Measurements from ENCODE around the gene PTPRG. TPM values are rescaled to one million over a fixed set of nuclear protein-coding genes. Genes with fewer than 3 reads are reported as not detected.

Gene PTPRG
- total RNA-seq, 1 donor from 2014 or later: 11.1 TPM

- Histone ChIP-seq H3K27me3 (ENCODE audit: control insufficient read depth, insufficient read depth, low read length) (no peaks in the 10 kb centered on the region), H3K36me3 (ENCODE audit: control insufficient read depth, insufficient read depth, low read length) (no peaks in the 10 kb centered on the region), H3K4me3 (ENCODE audit: low read depth, low read length) (no peak overlapping the region)
- TF ChIP-seq, protein P1, sequence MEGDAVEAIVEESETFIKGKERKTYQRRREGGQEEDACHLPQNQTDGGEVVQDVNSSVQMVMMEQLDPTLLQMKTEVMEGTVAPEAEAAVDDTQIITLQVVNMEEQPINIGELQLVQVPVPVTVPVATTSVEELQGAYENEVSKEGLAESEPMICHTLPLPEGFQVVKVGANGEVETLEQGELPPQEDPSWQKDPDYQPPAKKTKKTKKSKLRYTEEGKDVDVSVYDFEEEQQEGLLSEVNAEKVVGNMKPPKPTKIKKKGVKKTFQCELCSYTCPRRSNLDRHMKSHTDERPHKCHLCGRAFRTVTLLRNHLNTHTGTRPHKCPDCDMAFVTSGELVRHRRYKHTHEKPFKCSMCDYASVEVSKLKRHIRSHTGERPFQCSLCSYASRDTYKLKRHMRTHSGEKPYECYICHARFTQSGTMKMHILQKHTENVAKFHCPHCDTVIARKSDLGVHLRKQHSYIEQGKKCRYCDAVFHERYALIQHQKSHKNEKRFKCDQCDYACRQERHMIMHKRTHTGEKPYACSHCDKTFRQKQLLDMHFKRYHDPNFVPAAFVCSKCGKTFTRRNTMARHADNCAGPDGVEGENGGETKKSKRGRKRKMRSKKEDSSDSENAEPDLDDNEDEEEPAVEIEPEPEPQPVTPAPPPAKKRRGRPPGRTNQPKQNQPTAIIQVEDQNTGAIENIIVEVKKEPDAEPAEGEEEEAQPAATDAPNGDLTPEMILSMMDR (IDR thresholded peaks at IDR 0.05; ENCODE audit: insufficient read depth, low read length, severe bottlenecking): no peak
- no peak for FAIRE-seq
- peak; percentile 50 for DNase-seq (ENCODE audit: low read depth)
Measured at GRCh38 chr3:62109534-62109933, 548.2 kb downstream of the PTPRG start.

DNA sequence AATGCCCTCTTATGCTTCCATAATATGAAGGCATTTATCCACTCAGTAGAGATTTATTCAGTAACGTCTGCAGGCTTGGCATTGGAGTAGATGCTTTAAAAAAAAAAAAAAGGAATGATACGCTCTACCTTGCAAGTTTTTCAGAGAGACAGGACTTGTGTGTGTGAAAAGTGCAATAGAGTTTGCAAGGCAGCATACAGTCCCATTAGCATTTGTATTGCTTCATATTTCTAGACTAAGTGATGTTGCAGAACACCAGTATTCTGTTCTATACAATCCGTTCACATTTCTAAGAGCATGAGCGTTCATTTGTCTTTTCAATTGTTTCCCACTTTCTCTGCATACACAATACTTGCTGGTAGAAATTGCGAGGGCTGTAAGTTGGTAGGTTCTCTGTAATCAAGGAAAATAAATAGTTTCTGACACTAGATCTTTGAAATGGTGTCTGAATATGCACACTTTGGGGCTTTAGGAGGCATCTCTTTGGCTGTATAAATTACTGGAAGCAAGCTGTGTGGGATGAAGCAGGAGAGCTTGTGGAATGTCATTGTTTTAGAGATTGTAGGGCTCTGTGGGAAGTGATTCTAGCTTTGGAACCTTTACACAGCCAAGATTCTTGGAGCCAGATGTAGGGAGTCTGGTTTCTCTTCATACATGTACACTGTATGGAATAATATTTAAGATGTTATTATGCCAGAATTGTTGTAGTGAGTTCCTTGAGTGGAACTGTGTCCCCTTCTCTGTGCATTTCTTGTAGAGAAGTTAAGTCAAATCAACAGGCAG lies 549.3 kb downstream of the PTPRG start:
- Histone ChIP-seq H3K4me3 (ENCODE audit: low read depth, low read length) (no peak overlapping the region), H3K36me3 (ENCODE audit: control insufficient read depth, insufficient read depth, low read length) (no peaks in the 10 kb centered on the region), H3K27me3 (ENCODE audit: control insufficient read depth, insufficient read depth, low read length) (no peaks in the 10 kb centered on the region)
- DNase-seq (ENCODE audit: low read depth) (no peak), FAIRE-seq (no peak)
- TF ChIP-seq, protein P1 (IDR thresholded peaks at IDR 0.05; ENCODE audit: insufficient read depth, low read length, severe bottlenecking): no peak

- FAIRE-seq: no peak
- Histone ChIP-seq H3K36me3 (ENCODE audit: control insufficient read depth, insufficient read depth, low read length) (no peaks in the 10 kb centered on the region), H3K27me3 (ENCODE audit: control insufficient read depth, insufficient read depth, low read length) (no peaks in the 10 kb centered on the region), H3K4me3 (ENCODE audit: low read depth, low read length) (no peak overlapping the region)
- DNase-seq (ENCODE audit: low read depth): no peak
- TF ChIP-seq, protein P1 (IDR thresholded peaks at IDR 0.05; ENCODE audit: insufficient read depth, low read length, severe bottlenecking): no peak
Measured at GRCh38 chr3:62113092-62113491, 551.7 kb downstream of the PTPRG start.

DNA sequence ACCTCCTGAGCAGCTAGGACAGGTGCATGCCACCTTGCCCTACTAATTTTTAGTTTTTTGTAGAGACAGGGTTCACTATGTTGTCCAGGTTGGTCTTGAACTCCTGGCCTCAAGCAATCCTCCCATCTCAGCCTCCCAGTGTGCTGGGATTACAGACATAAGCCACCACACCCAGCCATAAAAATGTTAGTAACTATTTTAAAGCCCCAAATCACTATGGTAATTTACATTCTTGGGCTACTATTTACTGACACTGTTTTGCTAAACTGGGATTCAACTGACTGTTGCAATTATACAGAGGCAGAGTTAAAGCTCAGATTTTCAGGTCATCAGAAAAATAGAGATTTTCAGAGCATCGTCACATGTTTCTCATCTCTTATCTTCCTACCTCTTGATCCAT lies 553.4 kb downstream of the PTPRG start:
- TF ChIP-seq, protein P1 (IDR thresholded peaks at IDR 0.05; ENCODE audit: insufficient read depth, low read length, severe bottlenecking): no peak
- Histone ChIP-seq H3K27me3 (ENCODE audit: control insufficient read depth, insufficient read depth, low read length) (no peaks in the 10 kb centered on the region), H3K36me3 (ENCODE audit: control insufficient read depth, insufficient read depth, low read length) (no peaks in the 10 kb centered on the region), H3K4me3 (ENCODE audit: low read depth, low read length) (no peak overlapping the region)
- FAIRE-seq: no peak
- DNase-seq (ENCODE audit: low read depth): no peak

- H3K4me3 ChIP-seq (ENCODE audit: low read depth, low read length): no peak overlapping the region
- TF ChIP-seq, protein P1 (IDR thresholded peaks at IDR 0.05; ENCODE audit: insufficient read depth, low read length, severe bottlenecking): no peak
- no peaks in the 10 kb centered on the region for H3K27me3 ChIP-seq (ENCODE audit: control insufficient read depth, insufficient read depth, low read length)
- H3K36me3 ChIP-seq (ENCODE audit: control insufficient read depth, insufficient read depth, low read length): no peaks in the 10 kb centered on the region
- DNase-seq (ENCODE audit: low read depth) (no peak), FAIRE-seq (no peak)
Measured at GRCh38 chr3:62117903-62118548, 556.7 kb downstream of the PTPRG start.
